Measurements from ENCODE around the gene CADM1. TPM values are rescaled to one million over a fixed set of nuclear protein-coding genes. Genes with fewer than 3 reads are reported as not detected.

Gene CADM1
- total and polyA plus RNA-seq, 10 of the 15 experiments (the other 5 are each of a cell fraction or from before 2014, with no cell fraction given): 0.03 to 0.48 (median 0.15) TPM; not detected in 3

DNA sequence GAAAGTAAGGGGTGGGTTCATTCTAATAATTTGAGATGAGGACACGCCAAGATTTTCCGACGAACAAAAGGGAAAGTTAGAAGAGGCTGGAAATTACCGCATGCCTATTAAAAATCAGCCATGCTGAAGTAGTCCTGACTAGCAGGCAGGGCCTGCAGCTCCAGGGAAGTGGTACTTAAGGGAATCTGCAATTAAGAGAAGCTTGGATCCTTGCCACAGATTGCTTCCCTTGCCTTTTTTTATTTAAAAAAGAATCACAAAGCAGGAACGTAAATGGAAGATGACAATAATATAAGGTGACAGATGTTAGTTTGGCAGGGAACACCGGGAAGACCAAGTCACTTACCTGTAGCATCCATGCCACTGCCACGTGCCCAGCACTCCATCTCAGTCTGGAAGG is 359.3 kb downstream of the CADM1 start:
- RAD21 ChIA-PET (ENCODE audit: unreplicated experiment): no interaction called here
- H3K79me2 ChIP-seq (ENCODE audit: control insufficient read depth, insufficient read depth, low read length): no peaks in the 10 kb centered on the region
- BruUV-seq (replicated peaks): no TSS peak
- no peaks in the 10 kb centered on the region for H4K20me1 ChIP-seq (ENCODE audit: control insufficient read depth, insufficient read depth)
- no peak overlapping the region for H3K27ac ChIP-seq (ENCODE audit: control insufficient read depth, insufficient read depth)
- intact Hi-C loops (cut with micrococcal nuclease; ENCODE audit: unreplicated experiment): no loop called here
- H2AFZ ChIP-seq (ENCODE audit: control insufficient read depth, low read depth, low read length): no peak overlapping the region
- CTCF ChIA-PET: no interaction called here
- 57% methylated on average over 7 of the region's 7 CpGs for WGBS (ENCODE audit: insufficient coverage, insufficient replicate concordance, low lambda C conversion rate, missing lambda C conversion rate)
- no peaks in the 10 kb centered on the region for H3K4me1 ChIP-seq (ENCODE audit: control insufficient read depth, insufficient read depth, low read length)
- peaks cover 2% of the 10 kb centered on the region in 2 experiments; a peak in 2 of 4 replicates for H3K27me3 ChIP-seq (replicated peaks in 1 of 2; ENCODE audit: control insufficient read depth in 2 of 2, insufficient read depth in 2 of 2, low read length in 1 of 2)
- in situ Hi-C loops (cut with MboI): no loop called here
- FAIRE-seq (no peak), ATAC-seq (no peak), DNase-seq (ENCODE audit: low read depth, low spot score) (no peak)
- POLR2A ChIA-PET: no interaction called here
- H3K9ac ChIP-seq (ENCODE audit: control insufficient read depth, insufficient read depth, low read length): no peak overlapping the region
- H3K9me3 ChIP-seq (replicated peaks; ENCODE audit: control insufficient read depth, insufficient read depth, low read length): peaks cover 2% of the 10 kb centered on the region; the same call in 1 of the 3 replicates
- SMC1A ChIA-PET (ENCODE audit: uncharacterized antibody, unreplicated experiment): no interaction called here
- no peaks in the 10 kb centered on the region for H3K36me3 ChIP-seq (ENCODE audit: control insufficient read depth in 2 of 2, insufficient read depth in 2 of 2, low read length in 1 of 2)
- H3K4me3 ChIP-seq: no peak overlapping the region
- H3K4me2 ChIP-seq (ENCODE audit: control insufficient read depth, insufficient read depth): no peak overlapping the region
- TF ChIP-seq NFYB (IDR thresholded peaks at IDR 0.05; ENCODE audit: insufficient read depth, low read depth, low read length) (no peak), NFYA (IDR thresholded peaks at IDR 0.05; ENCODE audit: borderline replicate concordance, low read depth, low read length) (no peak), IRF4 (IDR thresholded peaks at IDR 0.05; ENCODE audit: low read depth, low read length) (no peak), TARDBP (IDR thresholded peaks at IDR 0.05; ENCODE audit: borderline replicate concordance) (no peak), ZBED1 (IDR thresholded peaks at IDR 0.05; ENCODE audit: borderline replicate concordance) (no peak), HDGF (IDR thresholded peaks at IDR 0.05) (no peak), ZNF24 (IDR thresholded peaks at IDR 0.05) (no peak)
- TF ChIP-seq, protein P1, sequence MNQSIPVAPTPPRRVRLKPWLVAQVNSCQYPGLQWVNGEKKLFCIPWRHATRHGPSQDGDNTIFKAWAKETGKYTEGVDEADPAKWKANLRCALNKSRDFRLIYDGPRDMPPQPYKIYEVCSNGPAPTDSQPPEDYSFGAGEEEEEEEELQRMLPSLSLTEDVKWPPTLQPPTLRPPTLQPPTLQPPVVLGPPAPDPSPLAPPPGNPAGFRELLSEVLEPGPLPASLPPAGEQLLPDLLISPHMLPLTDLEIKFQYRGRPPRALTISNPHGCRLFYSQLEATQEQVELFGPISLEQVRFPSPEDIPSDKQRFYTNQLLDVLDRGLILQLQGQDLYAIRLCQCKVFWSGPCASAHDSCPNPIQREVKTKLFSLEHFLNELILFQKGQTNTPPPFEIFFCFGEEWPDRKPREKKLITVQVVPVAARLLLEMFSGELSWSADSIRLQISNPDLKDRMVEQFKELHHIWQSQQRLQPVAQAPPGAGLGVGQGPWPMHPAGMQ (IDR thresholded peaks at IDR 0.05; ENCODE audit: borderline replicate concordance): no peak
- TF ChIP-seq, protein P2, sequence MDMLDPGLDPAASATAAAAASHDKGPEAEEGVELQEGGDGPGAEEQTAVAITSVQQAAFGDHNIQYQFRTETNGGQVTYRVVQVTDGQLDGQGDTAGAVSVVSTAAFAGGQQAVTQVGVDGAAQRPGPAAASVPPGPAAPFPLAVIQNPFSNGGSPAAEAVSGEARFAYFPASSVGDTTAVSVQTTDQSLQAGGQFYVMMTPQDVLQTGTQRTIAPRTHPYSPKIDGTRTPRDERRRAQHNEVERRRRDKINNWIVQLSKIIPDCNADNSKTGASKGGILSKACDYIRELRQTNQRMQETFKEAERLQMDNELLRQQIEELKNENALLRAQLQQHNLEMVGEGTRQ (IDR thresholded peaks at IDR 0.05; ENCODE audit: borderline replicate concordance, low read depth, low read length): no peak
